ENCODE data around the gene GRID1.
A peak's percentile ranks its signal among the peaks of the same experiment; 100 is the strongest.

GRID1 gene

GRCh38 chr10:85621562-85621961 lies 745.0 kb downstream of the GRID1 start:
- Mint-ChIP-seq H3K27me3 (peaks cover 7% of the 10 kb centered on the region), H3K4me1 (no peaks in the 10 kb centered on the region), H3K36me3 (no peaks in the 10 kb centered on the region), H3K9me3 (no peaks in the 10 kb centered on the region), H3K4me3 (no peak overlapping the region), H3K27ac (no peak overlapping the region)
- DNase-seq (ENCODE audit: low spot score in 2 of 2) (no peak), ATAC-seq (ENCODE audit: low read depth) (no peak)

GRCh38 chr10:85620807-85621206 lies 745.8 kb downstream of the GRID1 start:
- H3K9me3 Mint-ChIP-seq: no peaks in the 10 kb centered on the region
- no peaks in the 10 kb centered on the region for H3K36me3 Mint-ChIP-seq
- DNase-seq (ENCODE audit: low spot score in 2 of 2) (no peak), ATAC-seq (ENCODE audit: low read depth) (no peak)
- H3K4me3 Mint-ChIP-seq: no peak overlapping the region
- peaks cover 7% of the 10 kb centered on the region for H3K27me3 Mint-ChIP-seq
- no peaks in the 10 kb centered on the region for H3K4me1 Mint-ChIP-seq
- no peak overlapping the region for H3K27ac Mint-ChIP-seq

GRCh38 chr10:85619832-85620231 lies 746.8 kb downstream of the GRID1 start:
- no peak overlapping the region for H3K4me3 Mint-ChIP-seq
- no peak for ATAC-seq (ENCODE audit: low read depth)
- DNase-seq (ENCODE audit: low spot score in 2 of 2): no peak
- H3K27ac Mint-ChIP-seq: no peak overlapping the region
- H3K4me1 Mint-ChIP-seq: no peaks in the 10 kb centered on the region
- H3K9me3 Mint-ChIP-seq: no peaks in the 10 kb centered on the region
- H3K27me3 Mint-ChIP-seq: peaks cover 7% of the 10 kb centered on the region
- no peaks in the 10 kb centered on the region for H3K36me3 Mint-ChIP-seq

- peaks cover 7% of the 10 kb centered on the region for H3K27me3 Mint-ChIP-seq
- no peak overlapping the region for H3K4me3 Mint-ChIP-seq
- no peak overlapping the region for H3K27ac Mint-ChIP-seq
- H3K4me1 Mint-ChIP-seq: no peaks in the 10 kb centered on the region
- no peaks in the 10 kb centered on the region for H3K9me3 Mint-ChIP-seq
- ATAC-seq (ENCODE audit: low read depth) (no peak), DNase-seq (ENCODE audit: low spot score in 2 of 2) (no peak)
- H3K36me3 Mint-ChIP-seq: no peaks in the 10 kb centered on the region
Measured at GRCh38 chr10:85618841-85619240, 747.8 kb downstream of the GRID1 start.

GRCh38 chr10:85617751-85618546 lies 748.6 kb downstream of the GRID1 start:
- Mint-ChIP-seq H3K27ac (no peak overlapping the region), H3K4me1 (no peaks in the 10 kb centered on the region), H3K27me3 (peaks cover 3% of the 10 kb centered on the region), H3K4me3 (no peak overlapping the region), H3K9me3 (no peaks in the 10 kb centered on the region), H3K36me3 (no peaks in the 10 kb centered on the region)
- no peak for DNase-seq (ENCODE audit: low spot score in 2 of 2)
- no peak for ATAC-seq (ENCODE audit: low read depth)

- Mint-ChIP-seq H3K27me3 (peaks cover 3% of the 10 kb centered on the region), H3K9me3 (no peaks in the 10 kb centered on the region), H3K4me3 (no peak overlapping the region), H3K4me1 (peaks cover 12% of the 10 kb centered on the region), H3K36me3 (no peaks in the 10 kb centered on the region), H3K27ac (no peak overlapping the region)
- DNase-seq (ENCODE audit: low spot score in 2 of 2): no peak
- no peak for ATAC-seq (ENCODE audit: low read depth)
Measured at GRCh38 chr10:85615556-85615955, 751.0 kb downstream of the GRID1 start.

GRCh38 chr10:85614981-85615380 lies 751.6 kb downstream of the GRID1 start:
- H3K4me3 Mint-ChIP-seq: no peak overlapping the region
- H3K9me3 Mint-ChIP-seq: no peaks in the 10 kb centered on the region
- no peak for DNase-seq (ENCODE audit: low spot score in 2 of 2)
- H3K27ac Mint-ChIP-seq: no peak overlapping the region
- H3K4me1 Mint-ChIP-seq: peaks cover 12% of the 10 kb centered on the region
- ATAC-seq (ENCODE audit: low read depth): no peak
- no peaks in the 10 kb centered on the region for H3K36me3 Mint-ChIP-seq
- peaks cover 3% of the 10 kb centered on the region for H3K27me3 Mint-ChIP-seq

- Mint-ChIP-seq H3K9me3 (no peaks in the 10 kb centered on the region), H3K27ac (no peak overlapping the region), H3K4me3 (no peak overlapping the region), H3K27me3 (peaks cover 3% of the 10 kb centered on the region), H3K36me3 (no peaks in the 10 kb centered on the region), H3K4me1 (peaks cover 12% of the 10 kb centered on the region)
- ATAC-seq (ENCODE audit: low read depth) (no peak), DNase-seq (ENCODE audit: low spot score in 2 of 2) (no peak)
Measured at GRCh38 chr10:85614566-85614965, 752.0 kb downstream of the GRID1 start.

- Mint-ChIP-seq H3K9me3 (no peaks in the 10 kb centered on the region), H3K4me1 (peaks cover 12% of the 10 kb centered on the region), H3K27ac (no peak overlapping the region), H3K36me3 (no peaks in the 10 kb centered on the region), H3K27me3 (peaks cover 5% of the 10 kb centered on the region), H3K4me3 (no peak overlapping the region)
- DNase-seq (ENCODE audit: low spot score in 2 of 2): no peak
- ATAC-seq (ENCODE audit: low read depth): no peak
Measured at GRCh38 chr10:85613391-85613790, 753.2 kb downstream of the GRID1 start.

- Mint-ChIP-seq H3K4me3 (no peak overlapping the region), H3K27ac (peak overlapping the region; percentile 6), H3K27me3 (peaks cover 3% of the 10 kb centered on the region), H3K9me3 (no peaks in the 10 kb centered on the region), H3K4me1 (peaks cover 12% of the 10 kb centered on the region), H3K36me3 (no peaks in the 10 kb centered on the region)
- DNase-seq (ENCODE audit: low spot score in 2 of 2) (no peak), ATAC-seq (ENCODE audit: low read depth) (peak; percentile 61)
Measured at GRCh38 chr10:85612833-85613232, 753.8 kb downstream of the GRID1 start.

- peaks cover 12% of the 10 kb centered on the region for H3K4me1 Mint-ChIP-seq
- peak; percentile 91 for ATAC-seq (ENCODE audit: low read depth)
- H3K9me3 Mint-ChIP-seq: peaks cover under 1% of the 10 kb centered on the region
- DNase-seq (ENCODE audit: low spot score in 2 of 2): no peak
- peak overlapping the region; percentile 43 for H3K4me3 Mint-ChIP-seq
- H3K27ac Mint-ChIP-seq: peak overlapping the region; percentile 6
- H3K36me3 Mint-ChIP-seq: no peaks in the 10 kb centered on the region
- peaks cover 3% of the 10 kb centered on the region for H3K27me3 Mint-ChIP-seq
Measured at GRCh38 chr10:85612378-85612775, 754.2 kb downstream of the GRID1 start.

- peaks cover 2% of the 10 kb centered on the region for H3K9me3 Mint-ChIP-seq
- DNase-seq (ENCODE audit: low spot score in 2 of 2) (no peak), ATAC-seq (ENCODE audit: low read depth) (no peak)
- H3K27ac Mint-ChIP-seq: no peak overlapping the region
- H3K27me3 Mint-ChIP-seq: peaks cover 3% of the 10 kb centered on the region
- H3K4me1 Mint-ChIP-seq: peaks cover 12% of the 10 kb centered on the region
- H3K4me3 Mint-ChIP-seq: no peak overlapping the region
- no peaks in the 10 kb centered on the region for H3K36me3 Mint-ChIP-seq
Measured at GRCh38 chr10:85611746-85612377, 754.7 kb downstream of the GRID1 start.

- Mint-ChIP-seq H3K36me3 (no peaks in the 10 kb centered on the region), H3K4me1 (peaks cover 12% of the 10 kb centered on the region), H3K9me3 (peaks cover 2% of the 10 kb centered on the region), H3K27ac (no peak overlapping the region), H3K4me3 (no peak overlapping the region), H3K27me3 (peaks cover 3% of the 10 kb centered on the region)
- DNase-seq (ENCODE audit: low spot score in 2 of 2) (no peak), ATAC-seq (ENCODE audit: low read depth) (no peak)
Measured at GRCh38 chr10:85611093-85611740, 755.4 kb downstream of the GRID1 start.

- Mint-ChIP-seq H3K27ac (no peak overlapping the region), H3K4me1 (peaks cover 12% of the 10 kb centered on the region), H3K4me3 (no peak overlapping the region), H3K27me3 (peaks cover 3% of the 10 kb centered on the region), H3K36me3 (no peaks in the 10 kb centered on the region), H3K9me3 (peaks cover 2% of the 10 kb centered on the region)
- no peak for ATAC-seq (ENCODE audit: low read depth)
- no peak for DNase-seq (ENCODE audit: low spot score in 2 of 2)
Measured at GRCh38 chr10:85610381-85611092, 756.1 kb downstream of the GRID1 start.
